NCI-H1105 treated with DMSO at 0.1 percent for 48 hours (cell line): ENCODE results near the gene KCNIP1.

Experiments
- DNase-seq: peaks from one replicate; lab custom pipeline; 2025; lab: John Stamatoyannopoulos, UW

Gene KCNIP1

DNA sequence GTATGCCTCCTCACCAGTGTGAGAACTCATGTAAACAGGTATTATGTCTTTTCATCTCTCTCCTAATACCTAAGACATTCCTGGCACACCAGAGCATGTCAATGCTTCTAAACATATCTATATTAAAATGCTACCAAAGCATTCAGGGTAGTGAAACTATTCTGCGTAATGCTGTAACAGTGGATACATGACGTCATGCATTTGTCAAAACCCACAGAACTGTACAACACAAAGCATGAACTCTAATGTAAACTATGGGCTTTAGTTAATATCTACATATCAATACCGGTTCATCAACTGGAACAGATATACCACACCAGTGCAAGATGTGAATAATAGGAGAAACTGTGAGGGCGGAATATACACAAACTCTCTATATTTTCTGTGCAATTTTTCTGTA, 207.5 kb downstream of the KCNIP1 start:
- no peak for DNase-seq

DNA sequence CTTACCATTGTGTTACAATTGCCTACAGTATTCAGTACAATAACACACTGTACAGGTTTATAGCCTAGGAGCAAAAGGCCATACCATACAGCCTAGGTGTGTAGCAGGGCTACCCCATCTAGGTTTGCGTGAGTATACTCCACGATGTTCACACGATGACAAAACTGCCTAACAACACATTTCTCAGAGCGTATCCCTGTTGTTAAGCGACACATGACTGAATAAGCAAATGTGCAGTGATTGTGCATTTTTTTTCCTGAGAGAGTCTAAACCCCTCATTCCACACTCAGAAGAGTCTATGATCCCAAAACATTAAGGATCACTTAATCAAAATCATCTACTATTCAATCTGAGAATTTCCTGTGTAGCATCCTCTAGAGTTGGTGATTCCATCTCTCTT, 211.3 kb downstream of the KCNIP1 start:
- DNase-seq: no peak

DNA sequence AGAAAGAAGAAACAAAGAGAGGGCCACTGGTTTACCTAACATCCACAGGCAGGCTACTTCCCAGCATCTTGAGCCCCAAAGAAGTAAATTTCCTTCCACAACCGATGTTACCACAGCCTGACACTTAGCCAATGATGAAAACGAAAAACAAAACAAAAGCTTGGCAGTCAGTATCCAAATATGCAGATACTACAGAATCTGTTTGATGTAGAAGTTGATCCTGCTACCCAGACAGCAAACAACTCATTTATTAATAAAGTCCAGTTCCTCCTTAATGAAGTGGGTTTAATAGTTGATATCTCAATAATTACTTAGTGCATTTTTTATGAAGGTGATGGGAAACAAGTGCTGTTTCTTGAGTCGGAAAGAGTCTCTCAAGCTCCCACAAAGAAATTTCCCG, 212.6 kb downstream of the KCNIP1 start:
- DNase-seq: no peak

DNA sequence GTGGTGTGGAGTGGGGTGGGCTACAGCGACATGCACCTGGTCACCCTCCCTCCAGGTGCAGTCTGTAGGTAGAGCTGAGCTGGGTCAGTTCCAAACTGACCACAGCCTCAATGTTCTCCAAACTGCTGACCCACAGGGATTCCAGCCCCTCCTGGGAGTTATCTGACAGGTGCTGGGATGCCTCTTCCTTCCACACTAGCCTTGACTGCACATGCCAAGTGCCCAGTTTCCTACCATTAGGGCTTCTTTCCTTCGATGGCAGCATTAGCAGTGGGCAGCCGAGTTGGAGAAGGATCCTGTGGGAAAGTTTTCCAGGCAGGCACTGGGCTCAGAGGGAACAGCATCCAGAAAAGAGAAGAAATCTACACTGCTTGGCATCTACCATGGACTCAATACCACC, 215.7 kb downstream of the KCNIP1 start:
- no peak for DNase-seq

DNA sequence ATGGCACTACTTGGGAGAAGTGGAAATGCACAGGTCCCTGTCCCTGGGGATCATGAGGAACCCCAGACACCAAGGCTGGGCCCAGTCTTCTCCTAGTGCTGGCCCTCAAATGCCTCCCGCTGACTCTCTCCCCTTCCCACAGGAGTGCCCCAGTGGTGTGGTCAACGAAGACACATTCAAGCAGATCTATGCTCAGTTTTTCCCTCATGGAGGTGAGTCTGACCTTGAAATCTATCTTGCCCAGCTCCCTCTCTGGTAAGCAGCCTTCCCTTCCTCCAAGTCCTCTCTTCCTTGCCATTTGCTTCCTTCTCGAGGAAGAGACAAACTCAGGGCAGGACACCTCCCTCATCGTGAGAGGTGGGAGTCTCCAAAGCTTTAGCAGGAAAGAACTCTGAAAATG, 216.4 kb downstream of the KCNIP1 start:
- no peak for DNase-seq

DNA sequence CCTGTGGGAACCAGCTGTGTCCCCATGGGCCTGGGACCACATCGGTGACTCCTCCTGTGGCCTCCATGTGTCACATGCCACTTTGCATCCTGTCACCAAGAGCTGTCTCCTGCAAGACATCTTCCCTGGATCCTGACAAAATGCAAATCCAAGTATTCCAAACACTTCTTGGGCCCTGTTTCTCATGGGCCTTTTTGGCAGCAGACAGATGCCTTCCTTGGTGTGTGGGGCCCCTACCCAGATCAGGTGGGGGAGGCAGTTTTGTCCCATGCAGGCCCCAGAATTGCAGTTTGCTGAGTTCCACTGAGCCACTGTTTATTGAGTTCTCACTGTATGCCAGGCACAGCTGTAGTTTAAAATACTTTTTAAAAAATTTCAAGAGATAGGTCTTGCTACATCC, 217.2 kb downstream of the KCNIP1 start:
- DNase-seq: no peak

DNA sequence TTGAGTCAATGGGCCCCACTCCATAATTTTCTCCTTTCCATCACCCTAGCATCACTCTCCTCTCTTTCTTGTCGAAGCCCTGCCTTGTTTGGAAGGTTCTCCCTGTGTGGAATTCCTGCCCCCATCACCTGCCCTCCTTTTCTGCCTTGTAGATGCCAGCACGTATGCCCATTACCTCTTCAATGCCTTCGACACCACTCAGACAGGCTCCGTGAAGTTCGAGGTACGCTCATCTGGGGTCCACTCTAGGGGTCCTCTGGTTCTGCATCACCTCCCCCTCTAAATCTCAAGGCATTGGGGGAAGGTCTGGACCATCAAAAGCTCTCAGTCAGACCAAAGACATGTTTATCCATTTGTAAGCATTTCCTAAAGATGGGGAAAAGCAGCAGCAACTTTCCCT, 217.9 kb downstream of the KCNIP1 start:
- DNase-seq: no peak

DNA sequence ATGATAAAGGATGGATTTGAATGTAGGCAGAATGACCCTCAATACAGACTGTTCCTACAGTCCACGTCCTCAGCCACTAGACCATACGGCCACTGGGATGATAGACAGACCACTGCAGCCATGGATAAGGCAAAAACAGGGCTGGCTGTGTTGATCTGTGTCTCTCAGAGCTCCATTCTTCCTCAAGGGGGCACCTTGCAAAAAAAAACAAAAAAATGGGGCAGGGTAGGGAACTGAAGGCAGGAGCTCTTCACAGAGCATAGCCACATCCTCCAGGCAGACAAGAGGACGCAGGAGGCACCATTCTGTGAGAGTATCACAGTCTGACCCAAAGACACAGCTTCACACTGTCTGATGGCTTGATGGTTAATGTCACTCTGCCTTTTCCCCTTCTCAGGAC, 218.5 kb downstream of the KCNIP1 start:
- DNase-seq: no peak

DNA sequence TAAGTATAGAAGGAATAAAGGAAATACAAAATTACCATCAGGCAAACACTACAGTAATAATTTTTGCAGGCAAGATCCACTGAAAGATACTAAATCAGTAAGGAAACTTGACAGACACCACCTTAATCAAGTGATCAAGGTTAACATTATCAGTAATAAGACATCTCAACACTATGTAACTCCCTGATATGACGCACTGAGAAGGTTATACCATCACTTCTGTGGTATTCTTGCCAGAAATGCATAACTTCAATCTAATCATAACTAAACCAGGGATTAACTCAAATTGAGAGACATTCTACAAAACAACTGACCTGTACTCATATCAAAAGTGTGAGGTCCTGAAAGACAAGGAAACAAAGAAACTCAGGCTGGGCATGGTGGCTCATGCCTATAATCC, 227.2 kb downstream of the KCNIP1 start:
- no peak for DNase-seq

DNA sequence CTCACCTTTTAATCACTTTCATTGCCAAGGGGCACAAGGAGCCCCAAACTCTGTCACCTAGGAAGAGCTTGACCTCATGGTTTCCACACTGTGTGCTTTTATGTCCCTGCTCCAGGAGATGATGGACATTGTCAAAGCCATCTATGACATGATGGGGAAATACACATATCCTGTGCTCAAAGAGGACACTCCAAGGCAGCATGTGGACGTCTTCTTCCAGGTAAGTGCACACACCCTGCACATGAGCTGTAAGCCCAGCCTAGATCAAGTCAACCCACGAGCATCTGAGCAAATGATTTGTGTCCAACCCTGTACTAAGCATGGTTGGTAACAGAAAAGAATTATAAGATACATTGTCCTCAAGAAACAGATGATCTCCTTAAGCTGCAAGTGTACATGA, 228.9 kb downstream of the KCNIP1 start:
- DNase-seq: no peak

DNA sequence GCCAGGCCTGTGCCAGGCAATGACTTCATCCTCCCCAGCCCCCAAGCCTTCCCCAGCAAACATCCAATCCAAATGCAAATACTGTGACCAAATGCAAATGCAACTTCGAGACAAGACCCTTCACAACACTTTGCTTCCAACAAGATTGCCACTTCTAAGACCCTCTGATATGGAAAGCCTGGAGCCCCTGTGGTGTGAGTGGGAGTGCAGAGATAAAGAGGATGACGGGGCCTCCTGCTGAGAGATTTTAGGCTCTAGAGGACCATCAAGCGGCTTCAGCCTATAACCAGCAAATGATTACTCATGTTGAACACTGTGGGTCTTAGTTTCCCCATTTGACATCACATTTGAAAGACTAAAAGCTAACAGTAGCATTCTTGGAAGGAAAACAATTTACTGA, 233.1 kb downstream of the KCNIP1 start:
- DNase-seq: no peak

DNA sequence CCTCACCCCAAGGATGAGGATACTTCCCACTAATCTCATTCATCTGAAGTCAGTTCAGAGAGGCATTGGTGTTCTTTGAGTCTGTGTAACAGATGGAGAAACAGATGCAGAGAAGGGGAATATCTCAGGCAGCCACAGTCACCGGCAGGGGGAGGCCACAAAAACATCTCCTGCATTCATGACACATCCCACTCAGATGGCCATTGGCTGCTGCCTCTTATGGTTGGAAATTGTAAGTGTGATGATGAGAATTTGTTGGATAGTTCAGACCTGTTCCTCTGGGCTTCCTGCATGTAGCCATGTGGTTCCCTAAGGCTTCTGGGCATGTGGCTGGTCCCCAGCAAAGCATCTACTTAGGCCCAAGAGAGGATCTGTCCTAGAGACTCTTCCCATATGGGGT, 233.8 kb downstream of the KCNIP1 start:
- DNase-seq: no peak

DNA sequence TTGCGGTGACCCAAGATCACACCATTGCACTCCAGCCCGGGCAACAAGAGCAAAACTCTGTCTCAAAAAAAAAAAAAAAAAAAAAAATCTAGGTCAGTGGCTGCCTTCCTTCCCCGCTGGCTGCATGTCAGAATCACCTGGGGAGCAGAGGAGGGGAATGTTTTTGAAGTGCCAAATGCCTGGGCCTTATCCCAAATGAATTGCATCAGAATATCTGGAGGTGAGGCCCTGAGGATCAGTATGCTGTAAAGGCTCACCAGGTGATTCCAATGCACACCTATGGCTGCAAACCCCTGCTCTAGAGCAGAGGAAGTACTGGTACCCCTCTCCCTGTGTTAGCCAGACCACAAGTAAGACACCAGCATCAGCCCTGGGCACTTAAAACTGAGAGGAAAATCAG, 235.0 kb downstream of the KCNIP1 start:
- DNase-seq: no peak

DNA sequence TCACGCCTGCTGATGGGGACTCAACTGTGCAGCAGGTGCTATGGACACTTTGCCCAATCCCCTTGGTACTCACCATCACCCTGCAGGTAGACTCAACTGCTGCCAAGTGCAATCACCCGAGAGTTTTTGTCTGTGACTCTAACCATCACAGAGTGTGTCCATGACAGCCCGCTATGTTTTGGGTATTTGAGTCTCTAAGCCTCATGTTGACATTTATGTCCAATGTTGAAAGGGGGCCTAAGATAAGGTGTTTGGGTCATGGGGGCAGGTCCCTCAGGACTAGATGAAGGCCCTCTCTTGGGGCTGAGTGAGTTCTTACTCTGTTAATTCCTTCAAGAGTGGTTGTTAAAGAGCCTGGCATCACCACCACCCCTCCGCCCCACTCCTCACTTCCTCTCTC, 235.6 kb downstream of the KCNIP1 start:
- DNase-seq: no peak

DNA sequence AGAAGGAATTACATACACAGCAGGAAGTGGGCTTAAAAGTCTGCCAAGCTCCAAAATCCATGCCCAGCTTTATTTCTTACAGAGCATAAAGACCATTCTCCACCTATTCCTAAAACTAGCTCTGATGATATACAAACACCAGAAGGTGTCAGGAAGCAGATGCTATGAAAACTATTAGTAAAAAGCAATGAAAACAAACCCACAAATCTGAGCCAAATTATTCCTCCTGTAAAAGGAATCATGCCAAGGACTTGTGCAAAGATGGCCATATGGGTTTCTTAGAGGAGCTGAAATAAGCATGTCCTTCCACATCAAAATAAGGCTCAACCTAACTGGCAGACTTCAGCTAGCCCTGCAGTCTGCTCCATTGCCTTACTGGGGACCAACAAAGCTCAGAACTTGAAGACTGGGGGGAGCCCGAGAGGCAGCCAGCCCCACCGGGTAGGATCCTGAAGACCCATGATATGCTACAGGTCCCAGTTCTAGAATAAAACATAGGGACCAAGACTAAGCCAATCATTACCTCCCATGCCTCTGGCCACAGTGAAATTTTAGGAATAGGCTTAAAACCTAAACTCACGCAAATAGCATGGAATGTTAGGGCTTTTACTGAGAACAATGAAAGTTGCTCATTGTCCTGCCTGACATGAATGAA, 236.9 kb downstream of the KCNIP1 start:
- DNase-seq: no peak

DNA sequence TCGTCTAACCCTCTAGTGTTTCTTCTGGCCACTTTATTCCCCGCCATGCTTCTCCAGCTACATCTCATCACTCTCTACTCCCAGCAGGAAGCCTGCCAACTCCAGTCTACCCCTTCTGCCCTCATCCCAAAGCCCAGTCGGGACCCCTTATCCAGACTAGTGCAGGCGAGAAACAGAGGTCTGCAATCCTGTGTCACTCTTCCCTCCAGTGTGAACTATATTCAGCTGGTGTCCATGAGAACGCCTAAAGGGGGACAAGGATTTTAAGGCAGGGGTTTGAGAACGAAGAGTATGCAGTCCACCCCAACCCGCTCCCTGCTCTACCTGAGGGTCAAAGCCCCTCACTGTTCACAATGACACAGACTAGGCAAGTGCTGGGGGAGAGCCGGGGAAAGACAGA, 238.0 kb downstream of the KCNIP1 start:
- DNase-seq: no peak

DNA sequence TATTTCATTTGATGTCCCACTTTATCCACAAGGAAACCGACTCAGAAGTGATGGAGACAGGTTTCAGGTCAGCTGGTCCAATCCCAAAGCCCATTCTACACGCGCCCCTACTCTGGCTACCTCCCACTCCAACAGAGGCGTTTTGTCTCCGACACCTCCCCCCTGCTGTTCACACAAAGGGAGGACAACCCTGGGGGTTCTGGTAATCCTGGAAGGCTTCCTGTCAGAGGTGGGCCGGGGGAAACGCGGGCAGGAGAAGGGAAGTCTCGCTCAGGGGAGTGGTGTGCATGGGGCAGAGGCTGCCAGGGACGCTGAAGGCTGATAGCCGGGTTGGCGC, 240.0 kb downstream of the KCNIP1 start:
- no peak for DNase-seq

DNA sequence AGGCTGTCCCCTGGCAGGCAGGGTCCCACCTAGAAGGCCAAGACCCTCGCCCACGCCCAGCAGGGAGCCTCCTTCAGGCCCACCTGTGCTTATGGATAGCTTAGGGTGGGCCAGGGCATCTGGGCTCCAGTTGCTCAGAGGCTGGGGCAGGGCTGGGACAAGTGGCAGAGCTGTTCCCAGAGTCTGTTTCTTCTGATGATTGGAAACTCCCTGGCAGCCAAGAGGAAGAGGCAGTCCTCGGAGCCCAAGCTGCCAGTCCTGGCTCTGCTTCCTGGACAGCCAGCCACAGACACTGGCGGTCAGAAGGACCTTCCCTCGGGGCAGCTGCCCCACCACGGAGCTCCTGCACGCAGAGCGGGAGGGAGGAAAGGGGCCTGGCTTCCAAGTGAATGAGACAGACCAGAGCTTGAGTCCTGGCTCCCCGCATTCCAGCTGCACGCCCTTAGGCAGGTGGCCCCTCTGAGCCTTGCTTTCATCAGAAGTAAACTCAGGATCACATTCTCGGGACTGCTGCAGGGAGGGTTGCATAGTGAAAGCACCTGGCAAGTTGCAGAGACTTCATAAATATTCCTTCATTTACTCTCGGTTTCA, 241.8 kb downstream of the KCNIP1 start:
- no peak for DNase-seq

DNA sequence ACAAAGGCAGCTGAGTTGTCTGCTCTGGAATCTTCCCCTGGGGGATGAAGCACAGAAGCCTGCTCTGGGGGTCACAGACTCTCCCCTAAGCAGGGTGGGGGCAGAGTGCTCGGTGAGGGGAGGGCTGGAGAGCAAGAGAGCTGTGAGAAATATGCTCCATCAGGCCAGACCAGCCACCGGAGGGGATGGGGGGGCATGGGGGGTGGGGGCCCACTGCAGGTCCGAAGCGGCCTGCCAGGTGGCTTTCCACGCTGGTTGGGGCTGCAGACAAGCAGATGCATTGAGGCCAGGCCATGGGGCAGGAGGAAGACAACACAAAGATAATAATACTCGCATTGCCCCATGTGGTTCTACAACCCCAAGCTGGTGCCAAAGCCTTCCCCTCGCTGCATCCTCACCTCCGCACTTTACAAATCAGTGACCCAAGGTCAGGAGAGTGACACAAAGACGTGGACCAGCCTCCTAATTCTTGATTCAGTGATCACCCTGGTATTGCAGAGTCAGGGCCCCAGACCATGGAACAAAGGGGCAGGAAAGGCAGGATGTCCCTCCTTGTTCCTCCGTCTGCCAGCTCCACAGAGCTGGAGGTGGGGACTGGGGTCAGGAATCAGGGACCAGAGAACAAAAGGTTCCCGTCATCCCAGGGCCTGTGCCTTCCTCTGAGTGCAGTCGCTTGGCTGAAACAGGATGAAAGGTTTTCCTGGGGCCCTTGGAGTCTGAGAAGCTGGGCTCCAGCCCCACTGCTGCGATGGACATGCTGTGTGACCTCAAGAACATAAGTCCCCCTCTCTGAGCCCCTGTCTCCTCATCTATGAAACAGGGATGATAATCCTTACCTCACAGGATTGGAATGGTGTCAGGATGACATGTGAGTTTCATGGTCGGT, 242.5 kb downstream of the KCNIP1 start:
- no peak for DNase-seq

DNA sequence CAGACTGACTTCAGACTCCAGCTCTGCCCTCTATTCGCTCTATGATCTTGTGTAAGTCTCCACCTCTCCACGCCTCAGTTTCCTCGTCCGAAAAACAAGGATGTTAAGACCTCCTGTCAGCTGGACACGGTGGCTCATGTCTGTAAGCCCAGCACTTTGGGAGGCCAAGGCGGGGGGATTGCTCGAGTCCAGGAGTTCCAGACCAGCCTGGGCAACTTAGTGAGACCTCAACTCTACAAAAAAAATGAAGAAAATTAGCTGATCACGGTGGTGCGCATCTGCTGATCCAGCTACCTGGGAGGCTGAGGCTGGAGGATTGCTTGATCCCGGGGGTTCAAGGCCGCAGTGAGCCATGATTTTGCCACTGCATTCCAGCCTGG, 243.1 kb downstream of the KCNIP1 start:
- no peak for DNase-seq

DNA sequence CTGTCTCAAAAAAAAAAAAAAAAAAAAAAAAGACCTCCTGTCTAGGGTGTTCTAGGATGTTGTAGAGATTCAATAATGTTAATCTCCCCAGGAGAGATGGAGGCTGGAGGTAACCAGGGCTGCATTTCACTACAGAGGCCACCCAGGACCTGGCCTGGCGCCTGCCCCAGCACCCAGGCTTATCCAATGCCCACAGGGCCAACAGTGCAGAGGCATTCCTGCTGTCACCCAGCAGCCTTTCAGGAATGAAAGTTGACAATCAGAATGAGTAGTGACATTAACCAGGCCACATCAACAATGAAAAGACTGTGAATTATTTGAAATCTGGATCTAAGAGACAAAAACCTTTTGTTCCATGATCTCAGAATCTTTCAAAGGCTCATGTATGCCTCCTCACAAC, 243.5 kb downstream of the KCNIP1 start:
- no peak for DNase-seq

DNA sequence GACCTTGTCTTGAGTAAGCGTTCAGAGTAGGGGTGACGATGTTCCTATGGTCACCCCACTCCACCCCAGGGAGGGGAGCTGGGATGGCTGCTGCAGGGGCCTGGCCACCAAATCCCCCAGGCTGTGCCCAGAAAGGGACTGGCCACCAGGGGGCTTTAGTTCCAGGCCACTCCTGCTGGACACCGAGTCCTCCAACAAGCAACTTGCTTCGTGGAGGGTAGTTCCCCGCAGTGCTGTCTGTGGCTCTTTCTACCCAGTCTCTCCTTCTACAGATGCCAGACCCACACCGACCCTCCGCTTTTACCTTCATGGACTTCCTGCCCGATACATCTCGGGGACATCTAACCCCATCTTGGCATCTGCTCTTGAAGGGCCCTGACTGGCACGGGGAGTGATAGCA, 244.0 kb downstream of the KCNIP1 start:
- no peak for DNase-seq

DNA sequence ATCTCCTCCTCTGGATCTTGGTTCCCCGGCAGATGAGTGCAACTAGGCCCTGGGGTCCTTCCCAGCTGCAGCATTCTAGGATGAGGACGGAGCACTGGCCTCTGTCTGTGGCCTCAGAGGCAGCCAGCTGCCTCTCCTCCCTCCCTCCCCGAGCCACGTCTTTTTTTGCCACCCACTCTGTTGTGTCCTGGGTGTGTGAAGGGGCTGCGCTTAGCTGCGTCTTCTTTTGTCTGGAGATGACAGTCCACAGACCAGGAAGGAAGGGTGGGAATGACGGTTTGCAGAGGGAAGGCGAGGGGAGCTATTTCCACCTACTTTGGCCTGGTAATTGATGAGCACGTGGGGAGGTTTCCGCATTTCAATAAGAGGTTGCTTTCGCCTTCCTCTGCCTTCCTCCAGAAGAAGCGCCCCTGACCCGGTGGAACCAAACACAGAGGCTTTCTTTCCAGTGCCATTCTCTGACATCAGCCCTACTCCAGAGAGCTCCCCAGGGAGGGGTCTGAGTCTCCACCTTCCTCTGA, 245.2 kb downstream of the KCNIP1 start:
- DNase-seq: no peak
